ENCODE data around the gene FALEC. TPM values are rescaled to one million over a fixed set of nuclear protein-coding genes. Genes with fewer than 3 reads are reported as not detected.
A peak's percentile ranks its signal among the peaks of the same experiment; 100 is the strongest.

Gene FALEC
- total RNA-seq, 1 donor from 2014 or later: 0.43 TPM

DNA sequence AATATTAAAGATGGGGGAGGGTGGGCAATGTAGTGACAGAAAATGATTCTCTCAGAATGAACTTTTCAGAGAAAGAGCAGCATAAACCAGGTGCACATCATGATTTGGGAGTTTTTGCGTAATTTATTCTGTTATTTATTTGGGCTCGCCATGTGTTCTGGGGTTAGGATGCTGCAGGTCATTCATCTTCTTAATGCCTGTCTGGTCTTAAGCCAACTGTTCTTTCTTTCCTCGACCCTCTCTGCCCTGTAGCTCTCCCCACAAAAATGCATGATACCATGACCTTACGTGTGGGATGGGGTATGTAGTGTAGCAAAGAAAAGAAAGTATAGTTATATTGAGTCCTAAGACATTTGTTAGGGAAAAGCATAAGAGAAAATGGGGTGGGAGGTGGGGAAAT is 40.7 kb upstream of the FALEC start:
- Histone ChIP-seq H3K9ac (ENCODE audit: low read length) (no peak overlapping the region), H3K9me3 (ENCODE audit: insufficient read depth, low read depth, low read length) (no peaks in the 10 kb centered on the region), H3K36me3 (ENCODE audit: insufficient read depth, low read length) (peaks cover 21% of the 10 kb centered on the region), H3K27ac (ENCODE audit: low read depth, low read length) (no peak overlapping the region), H3K4me2 (ENCODE audit: low read length) (no peak overlapping the region), H3K27me3 (ENCODE audit: insufficient read depth, low read length) (no peaks in the 10 kb centered on the region), H3K4me3 (ENCODE audit: insufficient read depth, low read depth, low read length) (no peak overlapping the region), H2AFZ (ENCODE audit: low read depth, low read length) (no peak overlapping the region), H3K4me1 (ENCODE audit: insufficient read depth, low read length) (peaks cover 9% of the 10 kb centered on the region), H4K20me1 (ENCODE audit: insufficient read depth, low read length) (no peaks in the 10 kb centered on the region), H3K79me2 (ENCODE audit: insufficient read depth, low read length) (no peaks in the 10 kb centered on the region)
- no peak overlapping the region for H3K4me3 Mint-ChIP-seq (ENCODE audit: unreplicated experiment)
- peaks cover 20% of the 10 kb centered on the region for H3K4me1 Mint-ChIP-seq (ENCODE audit: low read depth, unreplicated experiment)
- no peaks in the 10 kb centered on the region for H3K9me3 Mint-ChIP-seq (ENCODE audit: unreplicated experiment)
- H3K27ac Mint-ChIP-seq (ENCODE audit: unreplicated experiment): no peak overlapping the region
- no peaks in the 10 kb centered on the region for H3K27me3 Mint-ChIP-seq (ENCODE audit: low read depth, unreplicated experiment)
- H3K36me3 Mint-ChIP-seq (ENCODE audit: low read depth, unreplicated experiment): peaks cover 14% of the 10 kb centered on the region
- no peak for TF ChIP-seq EZH2 (IDR thresholded peaks at IDR 0.05; ENCODE audit: insufficient read depth, low read length)
- TF ChIP-seq, protein P1, sequence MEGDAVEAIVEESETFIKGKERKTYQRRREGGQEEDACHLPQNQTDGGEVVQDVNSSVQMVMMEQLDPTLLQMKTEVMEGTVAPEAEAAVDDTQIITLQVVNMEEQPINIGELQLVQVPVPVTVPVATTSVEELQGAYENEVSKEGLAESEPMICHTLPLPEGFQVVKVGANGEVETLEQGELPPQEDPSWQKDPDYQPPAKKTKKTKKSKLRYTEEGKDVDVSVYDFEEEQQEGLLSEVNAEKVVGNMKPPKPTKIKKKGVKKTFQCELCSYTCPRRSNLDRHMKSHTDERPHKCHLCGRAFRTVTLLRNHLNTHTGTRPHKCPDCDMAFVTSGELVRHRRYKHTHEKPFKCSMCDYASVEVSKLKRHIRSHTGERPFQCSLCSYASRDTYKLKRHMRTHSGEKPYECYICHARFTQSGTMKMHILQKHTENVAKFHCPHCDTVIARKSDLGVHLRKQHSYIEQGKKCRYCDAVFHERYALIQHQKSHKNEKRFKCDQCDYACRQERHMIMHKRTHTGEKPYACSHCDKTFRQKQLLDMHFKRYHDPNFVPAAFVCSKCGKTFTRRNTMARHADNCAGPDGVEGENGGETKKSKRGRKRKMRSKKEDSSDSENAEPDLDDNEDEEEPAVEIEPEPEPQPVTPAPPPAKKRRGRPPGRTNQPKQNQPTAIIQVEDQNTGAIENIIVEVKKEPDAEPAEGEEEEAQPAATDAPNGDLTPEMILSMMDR (IDR thresholded peaks at IDR 0.05; ENCODE audit: insufficient read depth, low read depth, low read length): no peak
- DNase-seq (ENCODE audit: low read depth) (no peak), FAIRE-seq (no peak)

DNA sequence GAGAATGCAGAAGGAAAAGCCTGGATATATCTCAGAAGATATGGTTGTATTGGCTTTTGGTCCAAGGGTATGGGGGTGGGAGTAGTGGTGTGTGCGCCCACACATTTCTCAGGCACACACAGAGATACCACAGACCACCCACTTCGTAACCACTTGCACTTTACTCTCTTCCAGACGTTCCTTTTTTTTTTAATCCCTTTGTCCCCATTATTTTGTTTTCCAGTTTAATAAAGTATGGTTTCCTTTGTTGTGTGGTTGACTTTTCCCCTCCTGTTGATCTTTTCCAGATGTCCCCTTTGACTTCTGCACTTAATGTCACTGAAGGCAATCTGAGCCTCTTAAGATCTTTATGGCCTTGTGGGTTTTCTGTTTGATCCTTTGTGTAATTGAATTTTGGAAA is 38.8 kb upstream of the FALEC start:
- H3K27me3 Mint-ChIP-seq (ENCODE audit: low read depth, unreplicated experiment): no peaks in the 10 kb centered on the region
- Histone ChIP-seq H3K4me2 (ENCODE audit: low read length) (no peak overlapping the region), H3K9me3 (ENCODE audit: insufficient read depth, low read depth, low read length) (no peaks in the 10 kb centered on the region), H3K36me3 (ENCODE audit: insufficient read depth, low read length) (peaks cover 5% of the 10 kb centered on the region), H3K9ac (ENCODE audit: low read length) (no peak overlapping the region), H3K79me2 (ENCODE audit: insufficient read depth, low read length) (no peaks in the 10 kb centered on the region), H3K4me3 (ENCODE audit: insufficient read depth, low read depth, low read length) (no peak overlapping the region), H2AFZ (ENCODE audit: low read depth, low read length) (no peak overlapping the region), H4K20me1 (ENCODE audit: insufficient read depth, low read length) (no peaks in the 10 kb centered on the region), H3K27me3 (ENCODE audit: insufficient read depth, low read length) (no peaks in the 10 kb centered on the region), H3K4me1 (ENCODE audit: insufficient read depth, low read length) (peaks cover 9% of the 10 kb centered on the region), H3K27ac (ENCODE audit: low read depth, low read length) (no peak overlapping the region)
- no peak overlapping the region for H3K4me3 Mint-ChIP-seq (ENCODE audit: unreplicated experiment)
- H3K27ac Mint-ChIP-seq (ENCODE audit: unreplicated experiment): no peak overlapping the region
- peaks cover 21% of the 10 kb centered on the region for H3K4me1 Mint-ChIP-seq (ENCODE audit: low read depth, unreplicated experiment)
- DNase-seq (ENCODE audit: low read depth): no peak
- peaks cover 5% of the 10 kb centered on the region for H3K36me3 Mint-ChIP-seq (ENCODE audit: low read depth, unreplicated experiment)
- no peaks in the 10 kb centered on the region for H3K9me3 Mint-ChIP-seq (ENCODE audit: unreplicated experiment)
- TF ChIP-seq EZH2 (IDR thresholded peaks at IDR 0.05; ENCODE audit: insufficient read depth, low read length): no peak
- TF ChIP-seq, protein P1 (IDR thresholded peaks at IDR 0.05; ENCODE audit: insufficient read depth, low read depth, low read length): no peak
- no peak for FAIRE-seq

DNA sequence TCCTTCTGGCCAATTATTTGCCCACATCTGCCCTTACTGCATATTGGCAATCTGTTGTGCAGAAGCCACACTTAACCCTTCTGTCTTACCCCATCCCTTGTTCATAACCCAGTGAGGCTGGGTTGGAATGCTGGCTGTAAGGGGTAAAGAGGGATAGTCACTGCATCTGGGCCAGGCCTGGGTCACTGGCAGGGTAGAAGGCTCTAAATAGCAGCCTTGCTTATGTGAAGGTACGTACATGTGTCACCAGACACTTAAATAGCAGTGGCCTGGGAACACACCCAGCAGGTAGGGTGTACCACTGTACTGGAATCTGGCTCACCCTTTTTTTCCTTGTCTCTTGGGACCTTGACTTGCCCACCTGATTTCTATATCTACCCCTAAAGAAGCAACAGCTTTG is 38.2 kb upstream of the FALEC start:
- no peaks in the 10 kb centered on the region for H3K27me3 ChIP-seq (ENCODE audit: insufficient read depth, low read length)
- H3K4me3 Mint-ChIP-seq (ENCODE audit: unreplicated experiment): no peak overlapping the region
- no peaks in the 10 kb centered on the region for H3K9me3 Mint-ChIP-seq (ENCODE audit: unreplicated experiment)

More for the DNA sequence above, 38.2 kb upstream of the FALEC start:
- Histone ChIP-seq H3K9ac (ENCODE audit: low read length) (no peak overlapping the region), H3K27ac (ENCODE audit: low read depth, low read length) (no peak overlapping the region), H3K4me3 (ENCODE audit: insufficient read depth, low read depth, low read length) (no peak overlapping the region), H2AFZ (ENCODE audit: low read depth, low read length) (no peak overlapping the region), H3K9me3 (ENCODE audit: insufficient read depth, low read depth, low read length) (no peaks in the 10 kb centered on the region), H4K20me1 (ENCODE audit: insufficient read depth, low read length) (no peaks in the 10 kb centered on the region), H3K4me1 (ENCODE audit: insufficient read depth, low read length) (peaks cover 9% of the 10 kb centered on the region), H3K79me2 (ENCODE audit: insufficient read depth, low read length) (no peaks in the 10 kb centered on the region), H3K36me3 (ENCODE audit: insufficient read depth, low read length) (no peaks in the 10 kb centered on the region), H3K4me2 (ENCODE audit: low read length) (peak overlapping the region; percentile 39)
- FAIRE-seq (no peak), DNase-seq (ENCODE audit: low read depth) (no peak)
- H3K4me1 Mint-ChIP-seq (ENCODE audit: low read depth, unreplicated experiment): peaks cover 21% of the 10 kb centered on the region
- no peak overlapping the region for H3K27ac Mint-ChIP-seq (ENCODE audit: unreplicated experiment)
- TF ChIP-seq EZH2 (IDR thresholded peaks at IDR 0.05; ENCODE audit: insufficient read depth, low read length): no peak
- TF ChIP-seq, protein P1 (IDR thresholded peaks at IDR 0.05; ENCODE audit: insufficient read depth, low read depth, low read length): no peak
- H3K27me3 Mint-ChIP-seq (ENCODE audit: low read depth, unreplicated experiment): no peaks in the 10 kb centered on the region
- peaks cover under 1% of the 10 kb centered on the region for H3K36me3 Mint-ChIP-seq (ENCODE audit: low read depth, unreplicated experiment)
